GM21515 (cell line): ENCODE measurements around the gene TP53I13.

Experiments used
- ATAC-seq: cut with Tn5 transposase; IDR thresholded peaks from one replicate; pipeline ENCODE4 v1.9.1; 2021; ENCODE audit not compliant: unreplicated experiment

TP53I13 gene

DNA sequence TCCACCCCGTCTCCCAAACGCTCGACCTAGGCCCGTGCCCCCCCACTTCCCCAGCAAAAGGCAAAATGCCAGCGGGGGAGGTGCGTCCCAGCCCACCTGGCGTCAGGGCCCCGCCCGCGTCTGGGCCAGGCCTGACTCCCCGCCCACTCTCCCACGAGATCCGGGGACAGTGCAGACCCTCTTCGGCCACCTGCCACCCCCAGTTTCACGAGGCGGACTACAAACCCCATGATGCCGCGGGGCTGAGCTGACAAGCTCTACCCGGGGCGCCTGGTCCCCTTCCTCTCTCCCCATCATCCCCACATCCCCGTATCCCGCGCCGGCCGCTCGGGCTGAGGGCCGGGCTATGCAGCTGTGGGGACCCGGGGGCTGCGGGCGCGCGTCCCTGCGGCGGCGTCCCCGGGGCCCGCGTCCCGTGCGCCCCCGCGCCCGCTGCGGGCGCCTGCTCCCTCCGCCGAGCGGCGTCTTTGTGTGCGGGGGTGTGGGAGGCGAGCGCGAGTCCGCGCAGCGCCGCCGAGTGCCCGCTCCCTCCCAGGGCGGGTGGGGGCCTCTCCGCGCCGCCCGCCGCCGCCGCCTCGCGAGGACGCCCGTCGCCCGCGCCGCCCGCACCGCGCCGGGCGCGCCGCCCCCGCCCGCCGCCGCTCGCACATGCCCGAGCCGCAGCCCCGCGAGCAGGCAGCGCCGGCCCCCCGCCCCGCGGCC lies 24.5 kb downstream of the TP53I13 start, which contains the start of gene ANKRD13B:
Gene ANKRD13B, plus strand, starts transcription at position 283 of the 702 bp plus-strand sequence. CDS start 490 bp downstream, outside the sequence.
- no peak for ATAC-seq

DNA sequence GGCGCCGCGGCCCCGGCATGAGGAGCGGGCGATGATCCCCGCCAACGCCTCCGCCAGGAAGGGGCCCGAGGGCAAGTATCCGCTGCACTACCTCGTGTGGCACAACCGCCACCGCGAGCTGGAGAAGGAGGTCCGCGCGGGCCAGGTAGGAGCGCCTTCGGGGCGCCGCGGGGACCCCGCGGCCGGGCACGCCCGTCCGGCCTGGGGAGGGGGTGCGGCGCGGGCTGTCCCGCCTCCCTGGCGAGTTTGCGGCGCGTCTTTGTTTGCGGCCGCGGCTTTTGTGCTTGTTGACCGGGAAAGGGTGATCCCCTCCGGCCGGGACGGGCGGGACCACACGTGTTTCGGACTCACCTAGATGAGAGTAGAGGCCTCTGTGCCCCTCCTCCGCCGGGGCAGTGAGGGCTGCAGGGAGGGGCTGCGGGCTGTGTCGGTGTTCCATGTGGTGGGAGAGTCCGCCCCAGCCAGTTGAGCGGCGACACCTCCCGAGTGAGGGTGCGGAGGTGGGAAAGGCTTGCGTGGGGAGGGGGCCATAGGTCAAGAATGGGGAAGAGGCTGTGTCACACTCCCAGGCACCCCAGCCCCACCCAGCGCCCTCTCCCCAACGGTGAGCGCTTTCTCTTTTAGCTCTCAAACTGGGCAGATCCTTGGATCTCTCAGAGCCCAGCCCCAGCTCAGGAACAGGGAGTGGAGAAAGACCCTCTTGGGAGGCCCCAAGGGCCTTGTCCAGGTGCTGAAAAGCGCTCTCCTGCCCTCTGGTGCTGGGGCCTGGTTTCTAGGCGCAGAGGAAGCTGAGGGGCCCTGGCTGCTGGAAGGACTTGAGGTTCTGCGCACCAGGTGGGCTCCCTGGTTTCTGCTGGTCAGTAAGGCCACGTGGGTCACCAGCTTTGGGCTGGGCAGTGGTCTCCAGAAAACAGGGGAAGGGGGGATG lies 25.4 kb downstream of the TP53I13 start:
- no peak for ATAC-seq

DNA sequence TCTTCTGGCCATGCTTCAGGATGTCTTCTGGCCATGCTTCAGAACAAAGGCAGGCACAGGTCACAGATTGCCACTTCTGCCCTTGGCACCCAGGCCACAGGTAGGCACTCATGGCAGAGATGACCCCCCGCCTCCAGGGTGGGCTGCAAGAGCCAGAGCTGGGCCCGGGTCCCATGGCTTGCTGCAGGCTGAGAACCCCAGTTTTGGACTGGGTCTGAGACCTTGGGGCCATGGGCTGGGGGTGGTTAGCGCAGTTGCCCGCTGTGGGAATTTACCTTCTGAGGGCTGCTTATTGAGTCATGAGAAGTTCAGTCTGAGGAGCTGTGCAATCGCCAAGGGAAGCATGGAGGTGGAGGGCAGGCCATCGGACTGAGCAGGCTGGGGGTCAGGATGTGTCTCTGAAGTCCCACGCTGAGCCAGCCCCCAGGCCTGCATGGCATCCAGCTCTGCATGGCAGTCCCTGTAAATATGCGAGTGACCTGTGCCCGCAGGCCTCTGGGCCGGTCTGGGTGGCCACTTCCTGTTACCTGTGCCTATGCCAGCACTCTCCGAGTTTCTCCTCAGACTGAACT lies 26.1 kb downstream of the TP53I13 start:
- ATAC-seq = no peak

DNA sequence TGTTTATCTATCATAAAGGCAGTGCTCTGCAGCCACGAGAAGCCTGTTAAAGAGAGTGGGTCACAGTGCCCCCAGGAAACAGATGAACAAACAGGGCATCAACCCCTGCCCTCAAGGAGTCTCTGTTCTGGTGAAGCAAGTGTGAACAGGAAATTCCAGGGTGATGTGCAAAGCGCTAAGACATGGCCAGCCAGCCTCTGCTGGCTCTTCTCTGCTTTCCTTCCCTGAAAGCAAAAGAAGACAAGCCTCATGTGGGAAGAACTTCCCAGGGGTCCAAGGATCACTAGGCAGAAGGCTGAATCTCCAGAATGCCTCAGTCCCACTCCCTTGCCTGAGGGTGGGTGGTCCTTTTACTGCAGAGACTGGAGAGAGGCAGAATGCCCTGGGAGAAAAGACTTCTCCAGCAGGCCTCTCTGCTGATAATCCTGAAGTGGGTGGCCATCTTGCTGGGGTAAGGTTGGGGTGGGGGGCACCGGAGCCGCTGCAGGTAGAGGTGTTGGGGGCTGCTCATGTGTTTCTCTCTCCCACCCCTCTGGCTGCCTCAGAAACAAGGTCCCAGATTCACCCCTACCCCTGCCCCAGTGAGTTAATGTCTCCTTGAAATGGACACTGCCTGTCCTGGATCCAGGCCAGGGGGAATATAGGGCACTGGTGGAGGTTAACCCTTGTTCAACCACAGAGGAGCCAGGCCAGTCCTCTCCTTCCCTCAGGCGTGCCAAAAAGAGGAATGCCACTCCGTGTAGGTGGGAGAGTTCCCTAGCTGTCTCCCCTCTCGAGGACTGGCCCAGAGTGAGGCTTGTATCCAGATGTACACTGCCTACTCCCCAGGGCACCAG lies 26.8 kb downstream of the TP53I13 start:
- ATAC-seq = no peak

DNA sequence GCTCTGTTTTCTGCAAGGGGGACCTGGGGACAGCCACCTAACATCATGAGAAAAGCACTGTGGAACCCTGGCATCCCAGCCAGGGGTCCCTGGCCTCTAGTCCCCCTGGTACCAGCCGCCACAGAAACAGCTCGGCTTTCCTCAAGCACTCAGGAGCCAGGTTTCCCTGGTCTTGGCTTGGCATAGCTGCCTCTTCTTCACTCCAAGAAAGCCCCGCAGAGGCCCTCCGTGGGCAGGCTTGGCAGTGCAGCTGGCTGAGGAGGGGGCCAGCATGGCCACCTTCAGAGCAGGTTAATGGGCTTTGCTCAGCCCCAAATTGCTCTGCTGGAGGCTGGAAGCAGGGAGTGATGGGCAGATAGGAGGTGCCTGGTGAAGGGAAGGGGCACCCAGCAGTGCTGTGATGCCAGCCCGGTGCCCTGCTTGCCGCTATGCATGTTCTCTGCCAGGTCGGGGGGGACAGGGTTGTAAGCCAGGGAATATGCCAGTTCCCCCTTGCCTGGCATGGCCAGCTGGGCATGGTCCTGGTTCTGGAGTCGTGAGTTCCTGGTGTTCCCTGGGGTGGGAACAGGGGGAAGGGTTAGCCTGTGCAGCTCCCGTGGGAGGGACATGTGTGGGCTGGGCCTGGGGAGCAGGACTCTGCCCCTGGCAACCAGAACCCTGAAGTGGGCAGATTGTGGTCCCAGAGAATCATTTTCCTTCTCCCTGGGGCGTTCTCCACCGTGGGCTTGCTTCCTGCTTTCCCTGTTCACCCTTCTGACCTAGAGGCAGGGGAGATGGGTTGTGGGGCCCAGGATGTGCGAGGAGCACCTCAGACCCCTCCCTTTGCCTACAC lies 27.7 kb downstream of the TP53I13 start:
- no peak for ATAC-seq

DNA sequence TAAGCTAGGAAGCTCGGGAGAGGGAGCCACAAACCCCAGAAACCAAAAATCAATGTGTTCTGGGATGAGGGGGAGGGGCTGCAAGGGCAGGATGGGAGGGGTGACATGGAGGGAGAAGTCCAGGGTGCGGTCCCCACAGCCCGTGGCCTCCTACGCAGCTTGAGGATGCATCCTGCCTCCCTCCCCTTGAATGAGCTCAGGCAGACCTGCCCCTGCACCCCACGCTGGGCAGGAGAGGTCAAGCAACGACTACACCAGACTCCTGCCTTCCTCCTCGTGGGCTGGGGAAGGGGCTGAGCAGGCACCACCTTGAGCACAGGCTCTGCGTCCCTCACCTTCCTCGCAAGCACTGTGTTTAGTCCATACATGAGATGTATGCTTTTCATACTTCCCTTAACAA lies 28.3 kb downstream of the TP53I13 start:
- ATAC-seq = no peak

DNA sequence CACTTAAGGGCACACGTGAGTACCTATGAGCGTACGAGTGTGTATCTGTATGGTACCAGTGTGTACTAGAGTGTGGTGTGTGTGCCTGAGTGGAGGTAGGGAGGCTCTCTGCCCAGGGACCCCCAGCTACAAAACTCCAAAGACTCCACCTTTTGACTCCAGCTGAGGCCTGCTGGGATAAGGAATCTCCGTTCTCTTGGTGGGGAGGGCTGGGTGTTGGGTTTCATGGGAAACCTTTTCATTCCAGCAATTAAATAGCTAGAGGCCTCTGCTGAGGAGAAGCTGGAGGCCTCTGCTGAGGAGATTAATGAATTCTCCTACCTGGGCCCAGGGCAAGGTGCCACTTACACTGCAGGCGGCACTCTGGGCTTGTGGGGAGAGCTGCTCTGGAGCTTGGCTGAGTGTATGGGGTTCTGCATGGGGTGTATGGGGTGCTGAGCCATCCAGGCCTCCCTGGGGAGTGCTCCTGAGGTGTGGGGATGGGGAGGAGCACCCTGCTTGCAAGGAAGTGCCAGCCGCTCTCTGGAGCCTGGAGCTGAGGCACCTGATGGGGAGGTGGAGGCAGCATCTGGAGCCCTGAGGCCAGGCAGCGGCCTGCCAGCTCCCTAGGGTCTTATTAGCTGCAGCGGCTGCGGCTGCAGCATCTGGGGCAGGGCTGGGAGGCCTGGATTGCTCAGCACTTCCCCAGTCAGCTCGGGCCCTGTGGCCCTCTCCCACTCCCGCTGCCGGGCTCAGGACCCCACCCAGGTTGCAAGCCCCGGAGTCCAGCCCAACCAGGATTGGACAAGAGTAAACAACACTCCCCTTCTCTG lies 29.1 kb downstream of the TP53I13 start:
- ATAC-seq = no peak

DNA sequence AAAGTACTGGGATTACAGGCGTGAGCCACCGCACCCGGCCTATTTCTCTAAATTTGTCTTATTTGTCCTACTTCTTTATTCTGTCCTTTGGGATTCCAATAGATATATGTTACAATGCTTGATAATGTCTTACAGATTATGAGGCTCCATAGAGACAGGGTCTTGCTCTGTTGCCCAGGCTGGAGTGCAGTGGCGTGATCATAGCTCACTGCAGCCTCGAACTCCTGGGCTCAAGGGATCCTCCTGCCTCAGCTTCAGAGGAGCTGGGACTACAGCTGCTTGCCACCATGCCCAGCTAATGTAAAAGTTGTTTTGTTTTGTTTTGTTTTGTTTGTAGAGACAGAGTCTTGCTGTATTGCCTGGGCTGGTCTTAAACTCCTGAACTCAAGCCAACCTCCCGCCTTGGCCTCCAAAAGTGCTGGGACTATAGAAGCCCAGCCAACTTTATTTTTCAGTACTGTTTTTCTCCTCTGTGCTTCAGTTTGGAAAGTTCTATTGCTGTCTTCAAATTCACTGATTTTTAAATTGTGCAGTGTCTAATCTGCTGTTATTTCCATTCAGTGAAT lies 34.7 kb downstream of the TP53I13 start:
- no peak for ATAC-seq

DNA sequence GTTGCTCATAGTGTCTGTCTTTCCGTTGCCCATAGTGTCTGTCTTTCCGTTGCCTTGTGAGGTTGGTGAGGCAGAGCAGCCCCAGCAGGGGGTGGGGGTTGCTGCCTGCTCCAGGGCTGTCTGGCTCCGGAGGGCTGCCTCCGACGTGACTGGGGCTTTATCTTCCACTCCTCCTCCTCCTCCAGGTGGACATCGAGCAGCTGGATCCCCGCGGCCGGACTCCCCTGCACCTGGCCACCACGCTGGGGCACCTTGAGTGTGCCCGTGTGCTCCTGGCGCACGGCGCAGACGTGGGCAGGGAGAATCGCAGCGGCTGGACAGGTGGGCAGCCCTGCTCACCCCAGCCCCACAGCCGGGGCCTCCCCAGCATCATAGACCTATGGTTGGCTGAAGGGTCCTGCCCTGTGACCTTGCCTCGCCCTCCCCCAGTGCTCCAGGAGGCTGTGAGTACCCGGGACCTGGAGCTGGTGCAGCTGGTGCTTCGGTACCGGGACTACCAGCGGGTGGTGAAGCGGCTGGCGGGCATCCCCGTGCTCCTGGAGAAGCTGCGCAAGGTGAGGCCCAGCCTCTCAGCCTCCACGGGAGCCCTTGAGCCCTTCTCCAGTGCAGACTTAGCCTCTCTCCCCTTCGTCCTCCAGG lies 39.2 kb downstream of the TP53I13 start:
- ATAC-seq = no peak

DNA sequence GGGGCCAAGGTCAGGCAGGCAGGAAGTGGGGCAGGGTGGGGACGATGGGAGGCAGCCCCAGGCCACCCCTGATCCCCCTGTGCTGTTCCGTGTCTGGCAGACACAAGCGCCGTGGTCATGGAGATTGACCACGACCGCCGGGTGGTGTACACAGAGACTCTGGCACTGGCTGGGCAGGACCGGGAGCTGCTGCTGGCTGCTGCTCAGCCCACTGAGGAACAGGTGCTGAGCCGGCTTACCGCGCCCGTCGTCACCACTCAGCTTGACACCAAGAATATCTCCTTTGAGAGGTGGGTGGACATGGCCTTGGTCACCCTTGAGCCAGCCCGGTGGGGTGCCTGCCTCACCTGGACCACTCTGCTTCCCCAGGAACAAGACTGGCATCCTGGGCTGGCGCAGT lies 40.5 kb downstream of the TP53I13 start:
- no peak for ATAC-seq

DNA sequence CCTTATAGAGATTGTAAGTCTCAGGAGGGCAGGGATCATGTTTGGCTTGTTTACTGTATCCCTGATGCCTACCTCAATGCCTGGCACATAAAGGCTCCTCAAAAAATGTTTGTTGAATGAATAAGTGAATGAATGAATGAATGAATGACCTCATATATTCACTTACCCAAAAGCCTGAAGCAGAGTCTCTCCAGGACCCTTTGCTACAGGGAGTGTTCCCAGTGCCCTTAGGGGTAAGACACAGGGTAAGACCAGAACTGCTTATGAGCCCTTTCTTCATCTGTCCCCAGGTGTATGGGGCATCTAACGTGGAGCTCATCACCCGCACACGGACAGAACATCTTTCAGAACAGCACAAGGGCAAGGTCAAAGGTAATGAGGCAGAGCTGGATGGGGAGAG lies 41.9 kb downstream of the TP53I13 start:
- ATAC-seq = no peak

DNA sequence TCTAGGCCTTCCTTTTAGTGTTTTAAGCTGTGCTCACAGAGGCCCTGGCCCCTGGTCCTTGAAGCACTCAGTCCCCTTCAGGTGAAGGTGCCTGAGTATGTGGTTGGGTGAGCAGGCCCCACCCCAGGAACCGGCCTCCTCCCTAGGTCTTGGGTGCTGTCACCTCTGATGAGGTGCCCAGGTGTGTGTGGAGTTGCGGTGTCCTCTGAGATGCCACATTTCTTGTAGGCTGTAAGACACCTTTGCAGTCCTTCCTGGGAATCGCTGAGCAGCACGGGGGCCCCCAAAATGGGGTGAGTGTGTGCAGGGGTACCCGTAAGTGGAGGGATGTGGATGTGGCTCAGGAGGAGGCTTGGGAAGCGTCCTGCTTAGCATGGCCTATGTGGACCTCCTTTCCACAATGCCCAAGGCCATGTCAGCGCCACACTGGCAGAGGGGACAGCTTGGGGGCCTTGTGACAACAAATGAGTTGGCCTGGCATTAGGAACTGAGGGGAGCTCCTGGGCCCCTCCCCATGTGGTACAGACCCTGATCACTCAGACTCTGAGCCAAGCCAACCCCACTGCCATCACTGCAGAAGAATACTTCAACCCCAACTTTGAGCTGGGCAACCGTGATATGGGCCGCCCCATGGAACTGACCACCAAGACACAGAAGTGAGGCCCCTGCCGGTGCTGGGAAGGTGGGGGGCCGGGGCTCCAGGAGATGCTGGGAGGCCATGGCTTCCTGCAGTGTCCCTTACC lies 43.0 kb downstream of the TP53I13 start:
- ATAC-seq = no peak

DNA sequence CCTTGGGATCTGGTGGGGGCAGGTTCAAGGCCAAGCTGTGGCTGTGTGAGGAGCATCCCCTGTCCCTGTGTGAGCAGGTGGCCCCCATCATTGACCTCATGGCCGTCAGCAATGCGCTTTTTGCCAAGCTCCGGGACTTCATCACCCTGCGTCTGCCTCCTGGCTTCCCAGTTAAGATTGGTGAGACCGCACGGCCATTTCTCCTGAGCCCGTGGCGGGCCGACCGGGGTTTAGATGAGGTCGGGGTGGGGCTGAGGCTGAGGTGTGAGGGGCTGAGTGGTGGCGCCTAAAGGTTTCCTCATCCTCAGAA lies 43.5 kb downstream of the TP53I13 start:
- ATAC-seq = no peak

DNA sequence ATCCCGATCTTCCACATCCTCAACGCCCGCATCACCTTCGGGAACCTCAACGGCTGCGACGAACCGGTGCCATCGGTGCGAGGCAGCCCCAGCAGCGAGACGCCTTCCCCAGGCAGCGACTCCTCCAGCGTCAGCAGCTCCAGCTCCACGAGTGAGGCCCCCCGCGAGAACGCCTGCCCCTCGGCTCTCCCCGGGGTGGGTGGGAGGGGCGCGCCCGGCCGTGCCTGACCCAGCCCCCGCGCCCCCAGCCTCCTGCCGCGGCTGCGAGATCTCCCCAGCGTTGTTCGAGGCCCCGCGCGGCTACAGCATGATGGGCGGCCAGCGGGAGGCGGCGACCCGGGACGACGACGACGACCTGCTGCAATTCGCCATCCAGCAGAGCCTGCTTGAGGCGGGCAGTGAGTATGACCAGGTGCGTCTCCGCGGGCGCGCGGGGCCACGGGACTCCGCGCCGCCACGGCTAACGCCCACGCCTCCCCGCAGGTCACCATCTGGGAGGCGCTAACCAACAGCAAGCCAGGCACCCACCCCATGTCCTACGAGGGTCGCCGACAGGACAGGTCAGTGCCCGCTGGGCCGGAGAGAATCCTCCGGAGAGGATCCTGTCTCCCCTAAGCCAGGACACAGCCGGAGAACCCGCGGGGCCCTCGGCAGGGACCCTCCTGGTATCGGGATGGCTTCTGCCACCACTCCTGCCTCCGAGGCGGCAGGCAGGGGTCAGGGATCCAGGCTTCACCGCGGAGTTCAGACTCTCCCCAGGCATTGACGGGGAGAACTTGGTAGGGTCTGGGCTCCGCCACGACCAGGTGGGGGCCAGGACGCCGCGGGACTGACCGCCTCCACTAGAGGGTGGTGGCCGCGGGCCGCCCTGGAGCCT lies 44.1 kb downstream of the TP53I13 start:
- no peak for ATAC-seq

DNA sequence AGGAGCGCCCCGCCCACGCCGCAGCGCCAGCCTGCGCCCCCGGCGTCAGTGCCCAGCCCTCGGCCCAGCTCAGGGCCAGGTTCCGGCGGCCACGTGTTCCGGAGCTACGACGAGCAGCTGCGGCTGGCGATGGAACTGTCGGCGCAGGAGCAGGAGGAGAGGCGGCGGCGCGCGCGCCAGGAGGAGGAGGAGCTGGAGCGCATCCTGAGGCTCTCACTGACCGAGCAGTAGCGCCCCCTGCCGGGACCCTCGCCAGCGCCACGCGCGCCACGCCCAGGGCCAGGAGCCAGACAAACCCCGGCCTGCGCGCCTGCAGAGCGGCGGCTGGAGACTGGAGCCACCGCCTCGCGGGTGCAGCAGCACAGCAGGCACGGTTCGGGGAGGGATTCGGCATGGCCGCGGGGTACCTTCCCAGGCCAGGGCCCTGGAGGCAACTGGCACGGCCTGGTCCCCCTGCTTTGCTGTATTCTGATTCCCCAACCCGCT lies 44.9 kb downstream of the TP53I13 start:
- ATAC-seq = no peak

DNA sequence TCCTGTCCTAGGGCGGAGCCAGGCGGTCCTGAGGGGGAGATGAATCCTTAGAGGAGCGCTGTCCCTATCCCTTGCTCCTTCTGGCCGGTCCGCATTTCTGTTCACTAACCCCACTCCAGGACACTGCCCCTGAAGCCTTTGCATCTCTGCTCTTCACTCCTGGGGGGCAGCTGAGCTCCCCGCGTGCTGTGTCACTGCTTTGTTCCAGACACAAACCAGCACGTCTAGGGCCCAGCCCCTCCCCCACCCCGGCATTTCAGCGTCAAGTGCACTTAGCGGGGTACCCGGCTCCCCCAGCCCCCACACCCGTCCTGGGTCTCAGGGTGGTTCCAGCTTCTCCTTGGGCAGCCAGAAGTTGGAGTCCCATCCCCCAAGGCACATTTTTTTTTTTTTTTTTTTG lies 45.4 kb downstream of the TP53I13 start:
- no peak for ATAC-seq
